ENCODE measurements around the gene TEX38. TPM values are rescaled to one million over a fixed set of nuclear protein-coding genes. Genes with fewer than 3 reads are reported as not detected.

Gene TEX38
- total and polyA plus RNA-seq, 2 experiments from 2014 or later, result not detected

GRCh38 chr1:46708121-46708520 lies 36.5 kb downstream of the TEX38 start:
- Mint-ChIP-seq H3K9me3 (no peaks in the 10 kb centered on the region), H3K4me1 (no peaks in the 10 kb centered on the region), H3K36me3 (ENCODE audit: low read depth) (peaks cover 55% of the 10 kb centered on the region), H3K4me3 (no peak overlapping the region), H3K27ac (no peak overlapping the region), H3K27me3 (ENCODE audit: insufficient read depth, low read depth, poor library complexity) (no peaks in the 10 kb centered on the region)
- Histone ChIP-seq H3F3A (replicated peaks; ENCODE audit: low read depth) (no peaks in the 10 kb centered on the region), H3K4me2 (no peak overlapping the region), H3K36me3 (ENCODE audit: insufficient read depth) (peaks cover 34% of the 10 kb centered on the region), H3K4me3 (no peak overlapping the region), H3K9me2 (ENCODE audit: insufficient read depth) (no peaks in the 10 kb centered on the region), H3K4me1 (ENCODE audit: insufficient read depth) (no peaks in the 10 kb centered on the region), H4K20me1 (replicated peaks; ENCODE audit: insufficient read depth) (peaks cover 31% of the 10 kb centered on the region), H2AFZ (no peak overlapping the region), H3K27me3 (ENCODE audit: insufficient read depth) (no peaks in the 10 kb centered on the region), H3K27ac (ENCODE audit: low read depth) (no peak overlapping the region), H3K79me2 (replicated peaks; ENCODE audit: insufficient read depth) (peaks cover 12% of the 10 kb centered on the region)
- DNase-seq (ENCODE audit: low spot score) (no peak), ATAC-seq (no peak)
- TF ChIP-seq CTCF (conservative IDR thresholded peaks at IDR 0.05; ENCODE audit: low read depth in 2 of 2), result no peak
- no peak for TF ChIP-seq POLR2AphosphoS5 (IDR thresholded peaks at IDR 0.05; ENCODE audit: low read depth)
- no peak for TF ChIP-seq ZNF331 (CRISPR knock-in tag; IDR thresholded peaks at IDR 0.05; ENCODE audit: low read depth)
- TF ChIP-seq EZH2 (IDR thresholded peaks at IDR 0.05; ENCODE audit: low read depth, unreplicated experiment), result no peak
- TF ChIP-seq NANOG (IDR thresholded peaks at IDR 0.05; ENCODE audit: borderline replicate concordance), result no peak
- no peak for TF ChIP-seq ZNF462 (CRISPR knock-in tag; IDR thresholded peaks at IDR 0.05)
- no peak for TF ChIP-seq ETS1 (IDR thresholded peaks at IDR 0.05)
- TF ChIP-seq JUNB (IDR thresholded peaks at IDR 0.05; ENCODE audit: unreplicated experiment), result no peak
- TF ChIP-seq CREB1 (CRISPR knock-in tag; IDR thresholded peaks at IDR 0.05; ENCODE audit: low read depth), result no peak
- no peak for TF ChIP-seq EZH2phosphoT487 (IDR thresholded peaks at IDR 0.05; ENCODE audit: unreplicated experiment)
- TF ChIP-seq STAT1 (IDR thresholded peaks at IDR 0.05; ENCODE audit: unreplicated experiment), result no peak
- TF ChIP-seq REST (IDR thresholded peaks at IDR 0.05; ENCODE audit: unreplicated experiment), result no peak
- no peak for TF ChIP-seq ZNF114 (CRISPR knock-in tag; IDR thresholded peaks at IDR 0.05)
